Endothelial cell of hepatic sinusoid (primary cell): ENCODE results near the gene HSPG2.

ENCODE experiments used
- in situ Hi-C: cut with HindIII; loops from 2 replicates; pipeline ENCODE4 v1.10.0; 2017; ENCODE audit warnings: low sequenced_read_pairs

HSPG2 gene

DNA sequence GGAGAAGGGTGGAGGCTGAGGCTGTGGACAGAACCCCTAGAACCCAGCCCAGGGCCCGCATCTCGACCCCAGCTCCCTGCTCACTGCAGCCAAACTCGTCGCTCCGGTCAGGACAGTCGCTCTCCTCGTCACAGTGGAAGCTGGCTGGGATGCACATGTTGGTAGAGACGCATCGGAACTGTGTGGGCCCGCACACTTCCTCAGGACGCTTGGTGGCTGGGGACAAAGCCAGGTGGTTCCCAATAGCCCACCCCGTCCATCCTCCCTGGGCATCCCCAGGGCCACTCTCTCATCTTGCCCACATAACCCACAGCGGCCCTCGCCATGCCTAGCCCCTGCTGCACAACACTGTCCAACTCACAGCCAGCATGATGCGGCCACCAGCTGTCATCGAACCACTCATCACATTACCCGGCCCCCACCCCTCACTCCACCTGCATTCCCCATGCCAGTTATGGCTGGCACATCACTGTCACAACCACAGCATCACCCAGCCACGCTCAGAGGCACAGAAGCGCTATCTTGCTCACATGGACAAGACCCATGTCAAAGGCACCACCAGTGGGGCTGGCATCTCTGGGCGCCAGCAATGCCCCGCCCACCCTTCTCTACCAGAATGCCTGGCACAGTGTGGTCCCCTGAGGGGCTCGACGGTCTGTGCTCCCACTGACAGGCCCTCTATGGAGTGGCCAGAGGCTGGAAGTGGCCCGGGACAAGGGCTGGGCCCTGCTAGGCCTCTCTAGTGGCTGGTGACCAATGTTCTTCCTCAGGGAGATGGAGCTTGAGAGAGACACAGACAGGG lies 51.7 kb downstream of the HSPG2 start:
- in situ Hi-C loops = loop anchor here (5.0 to 10.0 kb wide), 4 partner anchors 67 to 269 kb away; partner anchors contain the start of gene USP48

- in situ Hi-C loops = loop anchor here (5.0 to 10.0 kb wide), 4 partner anchors 68 to 270 kb away; partner anchors contain the start of gene USP48
Observed at GRCh38 chr1:21884456-21885235, 52.5 kb downstream of the HSPG2 start.

GRCh38 chr1:21882721-21883415 lies 54.2 kb downstream of the HSPG2 start:
- in situ Hi-C loops = loop anchor here (10.0 kb wide), 1 partner anchor 272 kb away; no protein-coding TSS in a partner anchor

DNA sequence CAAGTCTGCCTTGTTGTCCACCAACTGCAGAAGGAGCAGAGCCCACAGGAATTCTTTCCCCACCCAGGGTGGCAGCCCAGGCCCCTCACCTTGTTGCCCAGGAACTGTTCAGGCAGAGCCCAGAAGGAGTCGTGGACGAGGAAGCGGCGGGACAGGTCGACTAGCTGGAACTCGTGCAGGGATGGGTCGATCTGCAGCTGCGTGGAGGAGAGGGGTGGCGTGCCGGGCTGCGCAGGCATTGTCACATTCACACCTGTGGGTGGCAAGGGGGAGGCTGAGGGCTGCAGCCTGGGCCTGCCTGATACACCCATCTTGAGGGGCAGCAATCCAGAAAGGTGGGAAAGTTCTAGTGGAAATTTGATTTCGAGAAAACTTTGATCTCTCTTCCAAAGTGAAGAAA lies 55.9 kb downstream of the HSPG2 start:
- in situ Hi-C loops = loop anchor here (10.0 kb wide), 1 partner anchor 274 kb away; no protein-coding TSS in a partner anchor

- in situ Hi-C loops = loop anchor here (10.0 kb wide), 1 partner anchor 274 kb away; no protein-coding TSS in a partner anchor
Observed at GRCh38 chr1:21880619-21880970, 56.5 kb downstream of the HSPG2 start.

DNA sequence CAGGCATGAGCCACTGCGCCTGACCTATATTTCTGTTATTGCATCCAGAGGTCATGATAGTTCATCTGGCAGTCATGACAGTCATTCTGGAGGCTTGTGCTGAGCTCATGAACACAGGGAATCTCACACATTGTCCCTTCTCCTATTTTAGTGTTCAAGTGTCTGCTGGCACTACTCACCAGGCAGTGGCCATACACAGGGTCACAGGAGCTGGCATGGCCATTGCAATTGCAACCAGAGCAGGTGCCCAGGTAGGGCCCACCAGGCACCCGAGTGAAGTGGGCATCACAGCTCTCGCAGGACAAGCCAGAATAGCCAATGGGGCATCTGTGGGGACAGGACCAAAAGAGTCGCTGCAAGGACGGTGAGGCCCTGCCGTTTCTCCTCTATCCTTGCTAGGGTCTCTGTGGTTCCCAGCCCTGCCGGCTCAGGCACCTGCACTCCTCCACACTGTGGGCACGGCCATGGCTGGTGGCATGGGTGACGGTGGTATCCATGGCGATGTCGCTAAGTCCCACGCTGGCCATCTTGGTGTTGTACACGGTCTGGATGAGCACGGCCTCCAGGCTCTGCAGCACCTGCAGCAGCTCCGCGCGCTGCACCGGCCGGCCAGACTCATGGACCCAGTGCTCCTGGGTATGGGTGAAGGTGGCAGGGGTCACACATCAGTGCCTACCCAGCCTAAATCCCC lies 57.0 kb downstream of the HSPG2 start:
- in situ Hi-C loops = loop anchor here (10.0 kb wide), 1 partner anchor 275 kb away; no protein-coding TSS in a partner anchor

DNA sequence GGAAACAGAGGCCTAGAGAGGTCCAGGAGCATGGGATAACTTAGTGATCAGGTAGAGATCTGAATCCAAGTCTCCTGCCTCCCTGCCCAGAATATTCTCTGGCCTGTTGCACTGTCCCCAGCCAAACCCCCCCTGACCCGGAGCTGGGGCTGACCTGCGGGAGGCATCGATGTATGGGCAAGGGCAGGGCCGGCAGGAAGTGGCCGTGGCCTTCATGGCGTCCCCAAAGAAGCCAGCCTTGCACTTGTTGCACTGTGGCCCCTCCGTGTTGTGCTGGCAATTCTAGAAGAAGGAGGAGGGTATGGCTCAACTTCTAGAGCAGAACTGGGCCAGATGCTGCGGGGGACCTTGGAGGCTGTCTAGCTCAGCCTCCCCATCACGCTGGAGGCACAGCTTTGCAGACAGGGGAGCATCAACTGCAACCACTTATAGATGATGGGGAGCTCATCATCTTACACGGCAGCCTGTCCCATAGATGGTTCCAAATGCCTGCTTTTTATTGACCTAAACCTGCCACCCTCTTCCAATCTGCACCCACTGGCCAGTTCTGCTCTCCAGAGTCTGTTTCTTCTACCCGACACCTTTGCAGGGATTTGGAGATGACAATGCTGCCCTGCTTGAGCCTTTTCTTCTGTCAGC lies 58.2 kb downstream of the HSPG2 start:
- in situ Hi-C loops = no loop called here

DNA sequence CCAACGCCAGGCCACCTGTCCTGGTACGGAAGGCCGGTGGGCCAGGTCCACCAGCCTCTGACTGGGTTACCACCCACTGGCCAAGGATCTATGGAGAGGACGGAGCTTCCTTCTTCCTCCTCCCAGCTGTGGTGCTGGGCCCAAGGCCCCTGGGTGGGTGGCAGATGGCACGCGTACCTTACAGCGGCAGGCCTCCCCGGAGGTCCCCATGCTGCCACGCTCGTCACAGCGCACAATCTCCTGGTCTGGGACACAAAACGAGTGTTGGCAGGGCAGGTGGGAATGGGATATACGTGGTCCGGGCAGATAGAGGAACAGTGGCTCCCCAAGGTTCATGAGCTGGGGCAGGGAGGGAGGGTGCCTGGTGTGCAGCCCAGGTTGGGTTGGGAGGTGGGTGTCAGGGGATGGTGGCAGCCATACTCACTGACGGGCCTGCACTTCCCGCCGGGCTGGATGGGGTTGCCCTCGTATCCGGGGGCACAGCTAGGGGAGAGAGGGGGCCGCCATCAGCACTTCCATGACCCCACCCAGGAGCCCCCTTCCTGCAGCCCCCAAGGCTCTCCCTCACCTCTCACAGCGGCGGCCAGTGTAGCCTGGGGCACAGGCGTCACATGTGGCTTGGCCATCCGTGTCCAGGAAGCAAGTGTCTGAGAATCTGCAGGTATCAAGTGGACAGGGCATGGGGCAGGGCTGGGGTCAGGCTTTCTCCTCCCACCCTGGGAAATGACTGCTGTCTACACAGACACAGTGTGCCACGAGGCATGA lies 58.9 kb downstream of the HSPG2 start:
- in situ Hi-C loops = no loop called here

DNA sequence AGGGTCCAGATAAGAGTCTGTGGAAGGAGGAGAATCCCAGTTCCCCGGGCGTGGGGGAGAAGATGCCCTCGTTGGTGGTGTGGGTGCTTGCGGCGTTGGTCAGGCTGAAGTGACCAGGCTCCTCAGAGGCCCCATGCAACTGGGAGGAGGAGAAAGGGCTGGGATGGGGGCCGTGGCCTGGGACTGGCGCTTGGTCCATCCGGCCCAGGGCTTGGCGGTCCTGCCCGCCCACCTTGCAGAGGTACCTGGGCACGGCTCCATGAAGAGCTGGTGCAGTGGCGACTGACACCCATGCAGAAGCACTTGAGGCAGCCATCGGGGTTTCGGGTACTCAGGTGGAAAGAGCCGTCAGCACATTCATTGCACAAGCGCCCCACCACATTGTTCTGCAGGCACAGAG lies 60.8 kb downstream of the HSPG2 start:
- in situ Hi-C loops = no loop called here

- in situ Hi-C loops = no loop called here
Observed at GRCh38 chr1:21875621-21876063, 61.5 kb downstream of the HSPG2 start.

- in situ Hi-C loops = no loop called here
Observed at GRCh38 chr1:21874778-21875547, 62.1 kb downstream of the HSPG2 start.

DNA sequence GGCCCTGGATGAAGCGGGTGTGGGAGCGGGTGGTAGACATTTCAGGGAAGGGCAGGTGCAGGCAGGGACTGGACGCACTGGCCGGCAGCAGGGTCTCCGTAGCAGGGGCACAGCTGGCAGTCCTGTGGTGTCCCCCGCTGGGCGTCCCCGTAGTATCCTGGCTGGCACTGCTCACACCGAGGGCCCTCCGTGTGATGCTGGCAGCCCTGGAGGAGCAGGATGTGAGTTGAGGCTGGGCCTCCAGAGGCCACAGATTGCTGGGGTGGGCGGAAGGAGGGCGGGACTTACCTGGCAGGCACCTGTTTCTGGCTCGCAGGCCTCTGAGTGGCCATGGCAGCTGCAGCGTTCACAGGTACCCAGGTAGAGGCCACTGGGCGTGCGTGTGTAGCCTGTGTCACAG lies 62.8 kb downstream of the HSPG2 start:
- in situ Hi-C loops = no loop called here

GRCh38 chr1:21873761-21874160 lies 63.3 kb downstream of the HSPG2 start:
- in situ Hi-C loops = no loop called here

DNA sequence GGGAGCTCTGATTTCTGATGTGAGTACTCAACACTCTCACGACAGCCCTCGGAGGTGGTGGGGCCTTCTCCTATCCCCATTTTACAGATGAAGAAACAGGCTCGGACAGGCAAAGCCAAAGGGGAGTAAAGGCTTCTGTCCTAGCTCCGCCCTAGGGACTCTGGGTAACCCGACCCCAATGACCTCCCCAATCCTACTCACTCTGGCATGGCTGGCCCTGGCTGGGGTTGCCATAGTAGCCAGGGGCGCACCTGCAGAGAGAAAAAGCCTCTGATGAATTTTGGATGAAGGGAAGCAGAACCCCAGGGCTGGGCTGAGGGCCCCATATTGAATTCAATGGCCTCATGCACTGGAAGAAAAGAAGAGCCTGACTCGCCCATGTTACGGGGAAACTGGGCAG lies 63.9 kb downstream of the HSPG2 start:
- in situ Hi-C loops = no loop called here

DNA sequence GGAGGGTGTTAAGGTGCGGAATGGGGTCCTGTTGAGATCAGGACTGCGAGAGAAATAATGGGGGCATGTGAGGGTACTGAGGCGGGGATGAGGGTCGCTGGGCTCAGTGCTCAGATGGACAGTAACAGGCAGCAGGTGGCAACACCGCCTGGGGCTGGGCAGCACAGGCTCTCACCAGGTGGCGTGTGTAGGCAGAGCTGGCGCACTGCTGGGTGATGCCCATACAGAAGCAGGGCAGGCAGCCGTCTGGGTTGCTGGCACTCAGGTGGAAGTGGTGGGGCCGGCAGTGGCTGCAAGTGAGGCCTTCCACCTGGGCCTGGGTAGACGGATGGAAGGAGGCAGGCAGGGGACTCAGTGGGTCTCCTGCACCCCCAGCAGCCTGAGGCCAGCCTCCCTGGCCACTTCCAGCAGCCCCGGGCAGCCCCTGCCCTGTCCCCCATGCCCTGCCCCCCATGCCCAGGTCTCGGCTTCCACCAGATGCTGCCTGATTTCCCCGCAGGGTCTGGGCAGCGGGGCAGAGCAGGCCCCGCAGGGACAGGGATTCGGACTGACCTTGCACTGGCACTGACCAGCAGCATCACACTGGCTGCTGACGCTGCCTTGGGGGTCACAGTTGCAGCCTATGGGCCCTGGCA lies 64.5 kb downstream of the HSPG2 start:
- in situ Hi-C loops = no loop called here

- in situ Hi-C loops = no loop called here
Observed at GRCh38 chr1:21871943-21872342, 65.2 kb downstream of the HSPG2 start.

GRCh38 chr1:21870611-21871010 lies 66.5 kb downstream of the HSPG2 start:
- in situ Hi-C loops = no loop called here

GRCh38 chr1:21869620-21870121 lies 67.4 kb downstream of the HSPG2 start:
- in situ Hi-C loops = no loop called here
